ENCODE data around the gene MRPL11. TPM values are rescaled to one million over a fixed set of nuclear protein-coding genes. Genes with fewer than 3 reads are reported as not detected.
"Not testable (repeated sequence)": the region's sequence is repeated elsewhere in the genome, so short reads cannot be mapped to it uniquely, and the experiment has no call there.

MRPL11 gene
- polyA plus RNA-seq, 1 donor from 2014 or later = 92.2 TPM

GRCh38 chr11:66472054-66472453 is 33.4 kb upstream of the MRPL11 start:
- Mint-ChIP-seq H3K4me3 (peak overlapping the region in 1 of 4 donors; percentile 32), H3K4me1 (peaks cover 0 to 5% (median 2%) of the 10 kb centered on the region in 3 donors), H3K36me3 (peaks cover 2% of the 10 kb centered on the region), H3K27me3 (no peaks in the 10 kb centered on the region), H3K9me3 (no peaks in the 10 kb centered on the region), H3K27ac (no peak overlapping the region)

DNA sequence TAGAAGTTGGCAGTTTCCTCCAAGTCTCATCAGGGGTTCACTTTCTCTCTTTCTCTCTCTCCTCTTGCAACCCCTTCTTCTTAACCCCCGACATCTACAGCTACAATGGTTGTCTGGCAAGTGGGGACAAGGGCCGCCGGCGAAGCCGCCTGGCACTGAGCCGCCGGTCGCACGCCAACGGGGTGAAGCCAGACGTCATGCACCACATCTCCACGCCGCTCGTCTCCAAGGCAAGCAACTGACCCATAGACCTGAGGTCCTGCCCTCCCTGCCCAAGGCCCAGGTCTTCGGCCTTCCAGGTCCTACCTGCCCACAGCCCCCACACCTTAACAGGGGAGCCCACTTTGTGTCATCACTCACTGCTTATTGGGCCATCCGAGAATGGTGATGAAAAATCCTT is 32.5 kb upstream of the MRPL11 start:
- Mint-ChIP-seq H3K4me3 (peak overlapping the region in 1 of 4 donors; percentile 74), H3K9me3 (no peaks in the 10 kb centered on the region), H3K27ac (no peak overlapping the region), H3K27me3 (no peaks in the 10 kb centered on the region), H3K4me1 (peaks cover 0 to 5% (median 5%) of the 10 kb centered on the region in 3 donors), H3K36me3 (peaks cover 2% of the 10 kb centered on the region)

GRCh38 chr11:66470015-66470414 is 31.4 kb upstream of the MRPL11 start:
- no peaks in the 10 kb centered on the region for H3K9me3 Mint-ChIP-seq
- peaks cover 11 to 16% (median 15%) of the 10 kb centered on the region in 3 donors for H3K4me1 Mint-ChIP-seq
- H3K27ac Mint-ChIP-seq = peak overlapping the region in 1 of 3 donors; percentile 9
- no peaks in the 10 kb centered on the region for H3K27me3 Mint-ChIP-seq
- peak overlapping the region in 3 of 4 donors; percentile 12 to 79 (median 49) for H3K4me3 Mint-ChIP-seq
- H3K36me3 Mint-ChIP-seq = peaks cover 2% of the 10 kb centered on the region

DNA sequence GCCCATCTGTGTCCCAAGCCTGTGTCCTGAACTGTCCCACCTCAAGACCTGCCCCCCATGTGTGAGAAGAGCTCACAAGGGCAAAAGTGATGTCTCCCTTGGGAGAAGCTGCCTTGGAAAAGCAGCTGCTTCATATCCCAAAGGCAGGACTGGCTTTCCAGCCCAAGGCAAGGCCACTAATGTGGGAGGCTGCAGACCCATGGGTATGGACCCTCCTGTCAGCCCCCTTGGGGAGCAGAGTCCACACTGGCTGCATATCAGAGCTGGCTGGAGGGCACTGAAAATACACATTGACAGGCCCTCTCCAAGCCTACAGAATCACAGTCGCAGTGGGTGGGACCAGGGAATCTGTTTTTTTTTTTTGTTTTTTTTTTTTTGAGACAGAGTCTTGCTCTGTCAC is 30.8 kb upstream of the MRPL11 start:
- Mint-ChIP-seq H3K4me1 (peaks cover 13 to 18% (median 18%) of the 10 kb centered on the region in 3 donors), H3K4me3 (peak overlapping the region in 1 of 4 donors; percentile 86), H3K27me3 (no peaks in the 10 kb centered on the region), H3K27ac (no peak overlapping the region), H3K36me3 (peaks cover 2% of the 10 kb centered on the region), H3K9me3 (no peaks in the 10 kb centered on the region)

- Mint-ChIP-seq H3K36me3 (peaks cover 2% of the 10 kb centered on the region), H3K27ac (peak overlapping the region in 1 of 3 donors; percentile 48), H3K4me1 (peaks cover 13 to 18% (median 18%) of the 10 kb centered on the region in 3 donors), H3K9me3 (no peaks in the 10 kb centered on the region), H3K4me3 (peak overlapping the region; percentile 67 to 86 (median 79)), H3K27me3 (no peaks in the 10 kb centered on the region)
Observed at GRCh38 chr11:66468691-66469090, 30.0 kb upstream of the MRPL11 start.

DNA sequence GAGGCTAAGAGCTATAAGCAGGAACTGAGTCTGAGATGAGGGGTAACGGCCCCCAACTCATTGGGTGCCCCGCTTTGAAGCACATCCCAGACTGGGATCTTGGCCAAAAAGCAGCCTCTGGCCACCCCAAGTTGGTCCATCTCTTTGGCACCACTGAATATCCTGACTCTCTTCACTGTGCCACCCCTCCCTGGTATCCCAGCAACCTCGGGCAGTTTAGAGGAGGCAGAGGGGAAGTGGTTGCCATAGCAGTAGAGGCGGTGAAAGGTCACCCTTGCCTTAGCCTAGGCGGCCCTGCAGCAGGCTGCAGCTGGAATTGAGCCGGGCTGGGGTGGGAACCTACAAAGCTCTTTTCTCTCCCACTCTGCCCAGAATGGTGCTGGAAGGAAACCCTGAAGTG is 29.1 kb upstream of the MRPL11 start:
- no peaks in the 10 kb centered on the region for H3K27me3 Mint-ChIP-seq
- H3K27ac Mint-ChIP-seq = peak overlapping the region in 1 of 3 donors; percentile 16
- peak overlapping the region; percentile 83 to 91 (median 88) for H3K4me3 Mint-ChIP-seq
- H3K9me3 Mint-ChIP-seq = peaks cover 0 to 2% (median 0%) of the 10 kb centered on the region in 3 donors
- H3K36me3 Mint-ChIP-seq = peaks cover 2% of the 10 kb centered on the region
- peaks cover 15 to 18% (median 18%) of the 10 kb centered on the region in 3 donors for H3K4me1 Mint-ChIP-seq

- H3K27ac Mint-ChIP-seq = peak overlapping the region in 1 of 3 donors; percentile 16
- H3K36me3 Mint-ChIP-seq = peaks cover 2% of the 10 kb centered on the region
- H3K9me3 Mint-ChIP-seq = peaks cover 0 to 4% (median 0%) of the 10 kb centered on the region in 3 donors
- no peaks in the 10 kb centered on the region for H3K27me3 Mint-ChIP-seq
- H3K4me3 Mint-ChIP-seq = peak overlapping the region; percentile 83 to 91 (median 88)
- peaks cover 18% of the 10 kb centered on the region in 3 donors for H3K4me1 Mint-ChIP-seq
Observed at GRCh38 chr11:66467034-66467659, 28.5 kb upstream of the MRPL11 start.

GRCh38 chr11:66466225-66467033 is 27.8 kb upstream of the MRPL11 start, which contains the start of gene PELI3:
PELI3 (plus strand) TSS chr11:66466905; CDS start chr11:66468129, 1,224 bp downstream.
- H3K4me1 Mint-ChIP-seq = peaks cover 18 to 20% (median 18%) of the 10 kb centered on the region in 3 donors
- H3K4me3 Mint-ChIP-seq = peak within 1 kb of the TSS; percentile 86 to 97 (median 92)
- H3K9me3 Mint-ChIP-seq = peaks cover 0 to 4% (median 0%) of the 10 kb centered on the region in 3 donors
- H3K27ac Mint-ChIP-seq = peak within 1 kb of the TSS; percentile 64 to 90 (median 87)
- no peaks in the 10 kb centered on the region for H3K27me3 Mint-ChIP-seq
- peaks cover 2% of the 10 kb centered on the region for H3K36me3 Mint-ChIP-seq

DNA sequence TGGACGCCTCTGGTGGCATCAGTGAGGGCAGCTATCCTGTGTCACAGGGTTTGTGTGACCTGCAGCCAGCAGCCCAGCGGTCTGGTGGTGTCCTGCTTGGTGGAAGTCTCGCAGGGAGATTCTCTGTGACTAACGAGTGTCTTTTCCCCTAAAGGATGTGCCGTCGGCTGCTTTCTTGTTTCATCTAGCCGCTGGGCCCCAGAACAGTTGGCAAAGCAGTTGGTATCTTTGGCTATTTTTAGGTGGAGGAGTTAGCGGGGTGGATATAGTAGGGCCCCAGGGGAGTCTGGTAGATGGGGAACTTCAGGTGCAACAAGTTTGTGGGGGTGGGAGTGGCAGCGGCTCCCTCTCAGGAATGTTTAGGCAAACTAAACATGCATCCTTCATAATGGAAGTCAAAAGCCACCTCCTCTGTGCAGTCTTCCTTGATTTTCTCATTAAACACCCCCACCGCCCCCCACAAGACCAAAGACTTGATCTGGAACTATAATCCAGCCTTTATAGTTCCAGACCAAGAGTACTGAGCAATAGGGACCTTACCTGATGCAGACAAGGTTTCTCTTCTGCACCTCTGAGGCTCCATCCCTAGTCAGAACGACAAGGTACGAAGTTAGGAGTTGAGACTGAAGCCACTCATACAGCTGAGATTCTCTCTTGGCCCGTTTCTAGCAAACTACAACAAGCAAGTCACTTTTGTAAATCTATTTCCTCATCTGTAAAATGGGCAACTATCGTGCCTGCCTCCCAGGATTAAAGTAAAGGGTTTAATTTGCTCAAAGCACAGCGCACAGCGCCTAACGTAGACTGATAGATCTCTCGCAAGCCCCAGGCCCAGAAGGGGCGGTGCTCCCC is 27.0 kb upstream of the MRPL11 start:
- Mint-ChIP-seq H3K4me3 (peak overlapping the region; percentile 86 to 97 (median 92)), H3K27ac (peak overlapping the region; percentile 64 to 90 (median 87)), H3K4me1 (peaks cover 18 to 20% (median 18%) of the 10 kb centered on the region in 3 donors), H3K27me3 (no peaks in the 10 kb centered on the region), H3K9me3 (peaks cover 0 to 4% (median 0%) of the 10 kb centered on the region in 3 donors), H3K36me3 (peaks cover 2% of the 10 kb centered on the region)

DNA sequence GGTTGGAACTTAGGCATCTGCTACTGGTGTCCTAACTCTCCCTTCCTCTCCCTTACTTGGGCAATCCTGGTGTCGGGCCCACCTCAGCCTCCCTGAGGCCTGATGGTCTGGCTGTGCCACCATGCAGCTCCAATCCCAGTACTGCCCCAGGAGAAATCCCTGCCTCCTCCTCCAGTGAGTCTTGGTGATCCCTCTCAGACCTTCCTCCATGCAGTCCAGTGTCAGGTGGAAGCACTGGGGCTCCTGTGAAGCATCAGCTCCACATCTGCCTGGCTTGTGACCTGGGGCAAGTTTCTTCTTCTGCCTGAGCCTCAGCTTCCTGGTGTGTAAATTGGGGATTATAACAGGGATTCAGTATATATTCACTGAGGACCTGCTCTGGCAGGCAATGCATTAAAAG is 26.3 kb upstream of the MRPL11 start:
- Mint-ChIP-seq H3K9me3 (peaks cover 0 to 4% (median 0%) of the 10 kb centered on the region in 3 donors), H3K27ac (peak overlapping the region in 1 of 3 donors; percentile 64), H3K4me3 (peak overlapping the region; percentile 73 to 97 (median 86)), H3K36me3 (no peaks in the 10 kb centered on the region), H3K4me1 (peaks cover 18 to 20% (median 18%) of the 10 kb centered on the region in 3 donors), H3K27me3 (no peaks in the 10 kb centered on the region)

DNA sequence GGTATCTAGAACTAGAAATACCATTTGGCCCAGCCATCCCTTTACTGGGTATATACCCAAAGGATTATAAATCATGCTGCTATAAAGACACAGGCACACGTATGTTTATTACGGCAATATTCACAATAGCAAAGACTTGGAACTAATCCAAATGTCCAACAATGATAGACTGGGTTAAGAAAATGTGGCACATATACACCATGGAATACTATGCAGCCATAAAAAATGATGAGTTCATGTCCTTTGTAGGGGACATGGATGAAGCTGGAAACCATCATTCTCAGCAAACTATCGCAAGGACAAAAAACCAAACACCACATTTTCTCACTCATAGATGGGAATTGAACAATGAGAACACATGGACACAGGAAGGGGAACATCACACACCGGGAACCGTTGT is 25.5 kb upstream of the MRPL11 start:
- not testable (repeated sequence) for H3K27ac Mint-ChIP-seq, H3K9me3 Mint-ChIP-seq, H3K36me3 Mint-ChIP-seq, H3K27me3 Mint-ChIP-seq
- peak overlapping the region in 1 of 4 donors; percentile 42 for H3K4me3 Mint-ChIP-seq
- H3K4me1 Mint-ChIP-seq = peaks cover 22 to 25% (median 24%) of the 10 kb centered on the region in 3 donors

GRCh38 chr11:66462911-66463310 is 24.3 kb upstream of the MRPL11 start:
- peaks cover 0 to 4% (median 0%) of the 10 kb centered on the region in 3 donors for H3K9me3 Mint-ChIP-seq
- H3K4me3 Mint-ChIP-seq = peak overlapping the region in 1 of 4 donors; percentile 70
- peak overlapping the region in 2 of 3 donors; percentile 25 to 52 for H3K27ac Mint-ChIP-seq
- no peaks in the 10 kb centered on the region for H3K27me3 Mint-ChIP-seq
- no peaks in the 10 kb centered on the region for H3K36me3 Mint-ChIP-seq
- H3K4me1 Mint-ChIP-seq = peaks cover 25 to 32% (median 29%) of the 10 kb centered on the region in 3 donors

DNA sequence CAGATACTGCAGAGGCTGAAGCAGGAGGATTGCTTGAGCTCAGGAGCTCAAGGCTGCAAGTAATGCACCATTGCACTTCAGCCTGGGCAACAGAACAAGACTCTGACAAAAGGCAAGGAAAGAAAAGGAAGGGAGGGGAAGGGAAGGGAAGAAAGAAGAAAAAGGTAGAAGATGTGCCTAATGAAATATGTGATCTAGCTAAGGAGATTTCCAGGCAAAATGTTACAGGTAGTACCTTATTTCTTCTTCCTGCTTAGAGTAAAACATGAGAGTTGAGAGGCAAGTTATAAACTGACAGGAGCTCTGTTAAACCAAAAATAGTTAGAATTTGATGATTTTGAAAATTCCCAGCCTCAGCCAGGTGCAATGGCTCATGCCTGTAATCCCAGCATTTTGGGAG is 23.4 kb upstream of the MRPL11 start:
- Mint-ChIP-seq H3K4me1 (peaks cover 26 to 37% (median 30%) of the 10 kb centered on the region in 3 donors), H3K27ac (no peak overlapping the region), H3K9me3 (peaks cover 0 to 4% (median 0%) of the 10 kb centered on the region in 3 donors), H3K36me3 (no peaks in the 10 kb centered on the region), H3K4me3 (peak overlapping the region in 1 of 4 donors; percentile 70), H3K27me3 (no peaks in the 10 kb centered on the region)

- Mint-ChIP-seq H3K4me3 (peak overlapping the region in 2 of 4 donors; percentile 15 to 54), H3K9me3 (peaks cover 0 to 4% (median 0%) of the 10 kb centered on the region in 3 donors), H3K4me1 (peaks cover 11 to 24% (median 17%) of the 10 kb centered on the region in 3 donors), H3K36me3 (no peaks in the 10 kb centered on the region), H3K27me3 (peaks cover 7% of the 10 kb centered on the region), H3K27ac (peak overlapping the region in 2 of 3 donors; percentile 26 to 32)
Observed at GRCh38 chr11:66459138-66459778, 20.6 kb upstream of the MRPL11 start.
